ENCODE measurements around the gene KBTBD3.
A peak's percentile ranks its signal among the peaks of the same experiment; 100 is the strongest.
"Not testable (repeated sequence)": the region's sequence is repeated elsewhere in the genome, so short reads cannot be mapped to it uniquely, and the experiment has no call there.

The KBTBD3 gene

DNA sequence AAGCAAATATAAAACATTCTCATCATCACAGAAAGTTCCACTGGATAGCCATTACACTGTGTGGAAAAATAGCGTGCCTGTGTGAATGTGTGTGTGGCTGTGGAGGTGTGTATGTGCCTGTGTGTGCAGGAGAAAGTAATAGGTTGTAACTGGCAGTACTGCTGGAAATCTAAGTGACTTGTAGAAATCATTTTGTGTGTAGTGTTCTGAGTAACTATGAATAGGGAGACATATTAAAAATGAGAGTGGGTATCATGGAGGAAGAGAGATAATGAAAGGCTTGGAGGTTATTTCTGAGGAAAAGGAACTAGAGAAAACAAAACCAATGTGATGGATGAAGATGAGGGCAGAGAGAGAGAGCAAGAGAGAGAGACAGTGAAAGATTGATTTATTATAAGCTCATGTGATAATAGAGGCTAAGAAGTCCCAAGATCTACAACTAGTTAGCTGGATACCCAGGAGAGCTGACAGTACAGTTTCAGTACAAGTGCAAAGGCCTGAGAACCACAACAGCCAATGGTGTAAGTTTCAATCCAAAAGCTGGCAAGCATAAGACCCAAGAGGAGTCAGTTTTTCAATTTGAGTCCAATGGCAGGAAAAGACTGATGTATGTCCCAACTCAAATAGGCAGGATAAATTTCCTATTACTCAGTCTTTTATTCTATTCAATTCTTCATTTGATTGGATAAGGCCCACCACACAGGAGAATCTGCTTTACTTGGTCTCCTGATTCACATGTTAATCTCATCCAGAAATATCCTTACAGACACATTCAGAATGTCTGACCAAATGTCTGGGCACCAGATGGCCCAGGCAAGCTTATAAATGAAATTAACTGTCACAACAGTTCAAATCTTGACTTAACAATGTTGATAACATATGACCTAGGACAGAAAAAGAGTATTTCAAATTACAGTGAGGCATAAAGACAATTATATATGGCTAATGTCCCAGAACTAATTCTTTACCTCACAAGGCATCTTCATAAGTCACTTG is 14.9 kb downstream of the KBTBD3 start:
- DNase-seq (ENCODE audit: low spot score): no peak

DNA sequence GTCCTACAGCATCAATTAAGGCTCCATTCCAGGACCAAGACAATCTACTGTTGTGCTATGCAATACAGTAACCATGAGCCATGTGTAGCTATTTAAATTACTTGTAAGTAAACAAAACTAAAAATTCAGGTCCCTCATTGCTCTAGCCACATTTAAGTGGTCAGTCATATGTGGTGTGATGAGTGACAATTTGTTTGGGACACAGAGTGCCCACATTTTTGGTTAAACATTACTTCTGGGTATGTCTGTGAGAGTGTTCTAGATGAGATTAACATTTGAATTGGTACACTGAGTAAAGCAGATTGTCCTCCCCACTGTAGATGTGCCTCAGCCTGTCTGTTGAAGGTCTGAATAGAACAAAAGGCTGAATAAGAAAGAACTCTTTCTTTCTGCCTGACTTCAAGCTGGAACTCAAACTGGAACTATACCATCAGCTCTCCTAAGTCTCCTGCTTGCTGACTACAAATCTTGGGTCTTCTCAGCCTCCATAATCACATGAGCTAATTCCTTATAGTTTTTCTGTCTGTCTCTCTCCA is 15.8 kb downstream of the KBTBD3 start:
- no peak for DNase-seq (ENCODE audit: low spot score)

DNA sequence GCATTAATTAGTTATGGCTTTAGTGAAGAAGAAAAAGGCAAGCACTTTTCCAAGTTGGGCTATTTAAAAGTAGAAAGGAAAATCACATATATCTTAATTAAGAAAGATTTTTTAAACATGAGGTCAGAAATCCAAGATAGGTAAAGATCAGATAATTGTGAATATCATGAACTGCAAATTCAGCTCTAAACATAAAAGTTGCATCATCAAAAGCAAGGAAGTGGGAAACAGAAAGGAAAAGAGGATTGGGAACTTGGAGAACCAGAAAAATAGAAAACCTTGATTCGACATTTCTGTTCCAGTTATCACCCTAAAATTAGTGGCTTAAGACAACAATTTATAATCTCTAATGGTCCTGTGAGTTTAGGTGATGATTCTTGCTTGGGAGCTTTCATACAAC is 17.5 kb downstream of the KBTBD3 start:
- DNase-seq (ENCODE audit: low spot score): no peak

DNA sequence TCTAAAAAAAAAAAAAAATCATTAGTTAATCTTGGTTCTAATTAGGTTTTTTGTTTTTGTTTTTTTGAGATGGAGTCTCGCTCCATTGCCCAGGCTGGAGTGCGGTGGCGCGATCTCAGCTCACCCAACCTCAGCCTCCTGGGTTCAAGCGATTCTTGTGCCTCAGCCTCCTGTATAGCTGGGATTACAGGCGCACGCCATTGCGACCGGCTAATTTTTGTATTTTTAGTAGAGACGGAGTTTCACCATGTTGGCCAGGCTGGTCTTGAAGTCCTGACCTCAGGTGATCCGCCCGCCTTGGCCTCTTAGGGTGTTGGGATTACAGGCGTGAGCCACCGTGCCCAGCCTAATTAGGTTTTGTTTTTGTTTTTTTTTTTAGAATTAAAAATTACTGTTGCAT is 18.8 kb downstream of the KBTBD3 start:
- not testable (repeated sequence) for DNase-seq (ENCODE audit: low spot score)

DNA sequence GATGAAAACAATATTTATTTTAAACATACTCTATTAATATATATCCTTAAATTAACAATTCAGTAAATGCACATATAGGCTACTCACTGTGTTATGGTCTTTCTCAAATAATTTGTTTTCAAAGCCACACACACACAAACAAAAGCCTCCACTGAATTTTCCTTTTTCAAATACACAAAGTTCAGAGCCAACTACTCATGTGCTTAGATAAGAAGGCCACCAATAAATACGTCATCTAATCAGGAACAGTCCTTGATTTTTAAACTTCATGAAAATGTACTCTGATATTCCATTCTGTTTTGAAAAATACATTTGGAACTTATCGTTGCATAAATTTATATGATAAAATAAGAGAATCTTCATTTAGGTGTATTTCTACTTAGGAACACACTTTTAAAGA is 26.0 kb downstream of the KBTBD3 start:
- no peak for DNase-seq (ENCODE audit: low spot score)

DNA sequence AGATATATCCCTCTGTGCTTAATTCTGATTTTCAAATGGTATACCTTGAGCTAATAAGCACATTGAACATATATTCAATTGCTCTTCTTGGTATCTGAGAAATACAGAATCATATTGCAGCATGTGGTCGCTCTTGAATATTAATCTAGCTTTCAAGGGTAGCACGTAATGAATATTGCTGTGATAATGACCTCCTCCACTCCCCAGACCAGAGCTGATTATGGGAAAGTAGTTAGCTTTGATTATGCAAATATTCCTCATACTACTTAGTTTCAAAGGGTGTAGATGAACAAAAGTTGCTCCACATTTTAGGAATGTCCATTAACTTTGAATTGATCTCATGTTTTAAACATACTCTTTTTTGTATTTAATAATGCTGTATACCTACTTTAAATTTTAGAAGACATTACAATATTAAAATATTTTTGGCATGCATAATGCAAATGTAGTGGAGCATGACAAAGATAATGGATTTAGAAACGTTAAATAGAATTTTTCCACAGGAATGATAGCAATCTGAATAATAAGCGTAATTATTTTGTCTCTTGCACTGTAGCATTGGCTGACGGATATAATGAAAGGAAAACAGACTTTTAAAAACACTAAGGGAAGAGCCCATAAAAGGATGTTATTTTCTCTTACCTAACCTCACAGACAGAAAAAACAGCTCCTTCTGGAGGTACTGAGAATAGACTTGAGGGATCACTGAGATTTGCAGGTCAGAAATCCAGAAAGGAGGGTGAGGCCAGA is 27.2 kb downstream of the KBTBD3 start:
- no peak for DNase-seq (ENCODE audit: low spot score)

DNA sequence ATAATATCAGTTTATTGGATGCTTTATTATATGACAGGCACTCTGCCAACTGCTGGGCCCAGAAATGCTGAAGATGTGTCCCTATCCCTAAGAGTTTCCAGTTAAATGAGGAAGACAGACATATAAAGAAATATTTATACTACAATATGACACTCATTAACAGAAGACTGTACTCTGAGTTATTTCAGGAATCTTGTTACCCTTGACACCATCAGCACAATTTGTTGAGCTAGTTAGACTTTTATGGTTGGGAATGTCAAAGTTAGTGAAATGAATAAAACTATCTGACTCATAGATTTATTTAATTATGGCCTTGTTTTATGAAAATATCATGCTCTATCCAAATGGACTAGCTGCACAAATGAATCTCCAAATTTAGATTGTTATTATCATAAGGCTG is 29.5 kb downstream of the KBTBD3 start:
- DNase-seq (ENCODE audit: low spot score): no peak

DNA sequence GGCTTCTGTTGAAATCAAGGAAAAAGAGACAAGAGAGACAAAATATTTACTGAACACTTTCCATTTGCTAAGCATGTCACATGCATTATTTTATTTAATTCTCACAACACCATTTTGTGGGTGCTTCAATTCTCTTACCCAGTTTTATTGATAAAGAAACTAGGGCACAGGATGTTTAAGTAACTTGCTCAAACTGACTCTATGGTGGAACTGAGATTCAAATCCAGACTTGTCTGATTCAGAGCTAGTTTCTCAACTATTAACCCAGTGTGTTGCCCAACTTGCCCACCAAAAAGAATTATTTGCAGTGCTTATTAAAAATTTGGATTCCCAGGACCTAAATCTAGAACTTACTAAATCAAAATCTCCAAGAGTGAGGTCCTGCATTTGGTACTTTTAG is 33.6 kb downstream of the KBTBD3 start:
- no peak for DNase-seq (ENCODE audit: low spot score)

DNA sequence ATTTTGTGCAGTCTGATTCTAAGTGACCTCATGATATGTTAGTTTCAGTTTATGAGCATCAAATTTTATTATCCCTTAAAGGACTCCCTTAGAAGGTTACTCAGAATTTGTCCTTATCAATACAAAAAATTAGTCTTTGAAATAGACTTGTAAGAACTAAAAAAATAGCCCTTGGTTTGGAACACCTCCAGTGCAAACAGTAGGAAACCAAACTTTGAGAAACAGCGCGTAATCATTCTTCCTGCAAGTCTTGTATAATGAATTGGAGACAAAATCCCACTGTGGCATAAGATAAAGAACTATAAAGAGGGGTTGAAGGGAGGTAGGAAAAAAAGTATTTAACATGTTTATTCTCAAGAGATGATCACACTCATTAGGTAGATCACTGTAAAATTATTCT is 44.3 kb downstream of the KBTBD3 start:
- DNase-seq (ENCODE audit: low spot score): no peak

DNA sequence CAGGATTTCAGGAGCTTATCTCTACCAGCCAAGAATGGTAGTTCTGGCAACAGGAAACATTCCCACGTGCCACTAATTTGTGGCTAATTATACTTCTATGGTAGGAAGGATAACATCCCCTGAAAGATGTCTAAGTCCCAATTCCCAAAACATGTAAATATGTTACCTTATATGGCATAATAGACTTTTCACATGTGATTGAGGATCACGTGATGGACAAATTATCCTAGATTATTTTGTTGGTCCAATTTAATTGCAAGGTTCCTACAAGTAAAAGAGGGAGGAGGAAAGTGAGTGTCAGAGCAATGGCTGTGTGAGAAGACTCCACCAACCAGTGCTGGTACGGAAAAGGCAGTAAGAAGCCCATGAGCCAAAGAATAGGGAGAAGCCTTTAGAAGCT is 45.2 kb downstream of the KBTBD3 start:
- DNase-seq (ENCODE audit: low spot score): no peak

DNA sequence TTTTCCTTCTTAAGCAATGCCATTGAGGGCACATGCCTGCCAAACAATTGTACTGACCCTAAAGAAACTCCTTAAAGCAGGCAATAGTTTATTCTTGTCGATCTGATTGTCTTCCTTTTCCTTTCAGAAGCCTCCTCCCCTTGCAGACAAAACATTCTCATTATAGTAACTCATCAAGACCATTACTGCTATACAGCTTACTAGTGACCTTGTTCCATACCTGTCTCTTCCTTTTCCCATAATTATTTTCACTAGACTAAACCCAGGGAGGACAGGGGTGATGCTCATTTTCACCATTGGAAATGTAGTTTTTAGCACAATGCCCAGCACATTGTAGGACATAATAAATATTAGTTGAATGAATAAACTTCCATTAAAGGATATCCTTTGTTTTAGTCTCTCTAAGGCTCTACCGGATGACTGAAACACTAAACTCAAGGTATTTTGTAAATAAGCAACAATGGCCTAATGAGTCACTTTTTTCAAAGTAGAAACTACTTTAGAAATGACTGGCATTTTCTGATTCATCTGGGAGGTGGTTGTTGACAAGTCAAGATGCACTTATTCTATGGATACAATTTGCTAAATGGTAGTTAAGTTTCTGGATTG is 45.8 kb downstream of the KBTBD3 start:
- no peak for DNase-seq (ENCODE audit: low spot score)

DNA sequence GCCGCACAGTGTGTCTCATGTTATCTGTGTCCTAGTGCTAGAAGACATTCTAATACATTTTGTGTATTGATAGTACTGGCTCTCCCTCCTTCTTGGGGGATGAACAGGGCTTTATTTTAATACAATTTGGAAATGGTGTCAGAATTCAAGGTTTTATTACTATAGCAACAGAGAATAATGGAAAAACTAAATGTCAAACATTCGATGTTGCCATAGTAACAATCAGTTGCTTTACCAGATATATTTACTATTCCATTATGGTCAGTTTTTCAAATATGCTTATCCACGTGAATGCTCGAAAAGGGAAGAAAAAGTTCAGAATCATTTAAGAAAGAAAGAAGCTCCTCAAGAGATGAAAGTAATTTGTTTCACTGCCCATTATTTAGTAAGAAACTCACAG is 46.5 kb downstream of the KBTBD3 start:
- DNase-seq (ENCODE audit: low spot score): no peak

DNA sequence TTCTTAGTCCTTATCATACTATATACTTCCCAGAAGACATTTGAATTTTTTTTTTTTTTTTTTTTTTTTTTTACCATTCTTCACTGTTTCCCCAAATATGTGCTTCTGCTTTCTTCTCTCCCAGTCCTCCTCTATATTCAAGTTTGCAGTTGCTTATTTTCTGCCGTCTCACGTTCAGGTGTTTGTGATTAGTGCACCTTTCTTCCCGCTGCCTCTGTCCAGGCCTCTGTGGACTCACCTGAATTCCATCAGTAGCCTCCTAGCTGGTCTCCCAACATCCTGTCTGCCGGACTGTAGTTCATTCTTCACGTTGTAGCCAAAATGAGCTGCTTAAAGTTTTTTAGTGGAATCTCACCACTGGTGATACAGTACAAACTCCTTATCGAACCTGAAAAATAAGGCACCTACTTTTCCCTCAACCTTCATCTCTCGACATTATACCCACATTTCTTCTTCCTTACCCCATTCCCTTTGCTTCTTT is 54.3 kb downstream of the KBTBD3 start:
- no peak for DNase-seq (ENCODE audit: low spot score)

DNA sequence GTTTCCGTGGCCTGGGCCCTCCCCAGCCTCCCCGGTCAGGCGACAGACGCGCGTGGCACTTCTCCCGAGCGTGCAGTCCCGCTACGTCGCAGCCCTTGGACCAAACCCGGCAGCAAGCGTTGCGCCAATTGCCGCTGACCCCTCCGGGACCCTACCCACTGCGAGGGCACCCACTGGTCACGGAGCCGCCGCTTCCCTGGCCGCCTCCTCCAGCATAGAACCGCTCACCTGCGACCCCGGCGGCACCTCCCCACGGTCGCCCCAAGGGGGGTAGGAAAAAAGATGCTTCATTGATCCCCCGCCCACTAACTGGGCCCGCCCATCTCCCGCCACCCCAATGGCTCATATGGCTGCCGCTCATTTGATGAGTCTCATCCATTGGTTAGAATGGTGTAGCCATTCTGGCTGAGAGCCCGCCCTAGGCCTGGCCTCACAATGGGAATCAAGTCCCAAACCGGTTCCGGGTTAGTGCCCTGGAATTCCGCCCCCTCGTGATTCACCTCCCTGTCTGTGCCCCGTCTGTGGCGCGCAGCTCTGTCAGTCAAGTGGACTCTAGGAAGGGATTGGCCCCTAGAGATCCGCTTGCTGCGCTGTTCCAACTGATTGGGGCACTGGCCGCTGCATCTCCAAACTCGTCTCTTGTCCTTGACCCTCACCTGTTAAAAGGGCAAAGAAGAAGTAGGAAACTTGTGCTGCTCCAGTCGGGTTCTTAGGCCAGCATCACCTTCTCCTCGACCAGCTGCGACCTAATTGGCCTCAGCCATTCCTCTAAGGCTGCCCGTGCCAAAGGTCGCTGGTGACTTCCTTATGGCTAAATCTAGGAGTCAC is 55.0 kb downstream of the KBTBD3 start, which contains the start of gene MSANTD4:
Gene MSANTD4 (minus strand): TSS at position 274 of the 828 bp plus-strand sequence. CDS start 11,323 bp downstream, outside the sequence.
- peak; percentile 99 for DNase-seq (ENCODE audit: low spot score)

DNA sequence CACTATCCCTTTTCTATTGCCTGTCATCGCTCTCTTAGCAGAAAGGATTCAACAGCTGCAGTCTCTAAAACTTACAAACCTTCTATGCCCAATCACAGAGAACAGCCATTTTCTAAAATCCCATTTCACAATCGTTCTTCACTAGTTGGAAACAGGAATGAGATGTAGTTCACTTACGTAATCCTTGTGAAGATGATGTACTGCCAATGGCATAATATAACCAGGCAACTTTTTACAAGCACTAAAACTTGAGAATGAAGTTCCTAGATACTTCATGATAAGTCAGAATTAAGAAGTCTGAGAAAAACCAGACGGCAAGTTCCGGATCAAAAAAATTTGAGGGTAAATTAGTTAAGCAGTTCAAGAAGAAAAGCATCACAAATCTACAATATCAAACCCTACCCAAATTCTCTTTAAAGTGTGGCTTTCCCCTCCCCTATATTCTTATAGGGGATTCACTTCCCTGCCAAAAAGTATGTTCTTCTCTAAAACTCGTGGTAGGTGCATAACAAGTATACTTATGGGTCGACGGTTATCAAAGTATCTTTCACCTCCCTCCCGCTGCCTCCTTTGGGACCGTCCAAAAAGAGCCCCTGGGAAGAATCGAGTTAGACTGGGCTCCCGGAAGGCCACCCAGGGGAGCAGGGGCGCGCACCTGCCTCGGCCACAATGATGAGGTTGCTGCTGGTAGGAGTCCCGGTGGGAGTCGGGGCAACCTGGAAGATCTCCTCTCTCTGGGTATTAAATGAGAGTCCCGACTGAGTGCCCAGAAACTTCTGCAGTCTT is 55.8 kb downstream of the KBTBD3 start:
- DNase-seq (ENCODE audit: low spot score): no peak

DNA sequence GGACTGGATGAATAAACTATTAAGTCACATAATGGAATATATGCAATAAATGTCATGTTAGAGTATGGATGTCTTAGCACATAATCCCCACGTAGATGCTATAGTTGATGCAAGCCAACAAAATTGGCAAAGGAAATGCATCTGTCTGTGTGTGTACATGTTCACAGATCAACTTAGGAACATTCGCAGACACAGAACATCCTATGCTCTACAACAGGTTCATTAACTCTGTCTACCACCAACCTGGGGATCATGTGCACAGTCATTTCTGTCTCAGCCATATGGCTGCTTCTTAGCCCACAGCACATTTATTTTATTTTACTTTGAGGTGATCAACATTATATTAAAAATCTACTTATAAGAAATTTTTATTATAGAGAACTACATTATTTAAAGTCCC is 60.1 kb downstream of the KBTBD3 start:
- no peak for DNase-seq (ENCODE audit: low spot score)

DNA sequence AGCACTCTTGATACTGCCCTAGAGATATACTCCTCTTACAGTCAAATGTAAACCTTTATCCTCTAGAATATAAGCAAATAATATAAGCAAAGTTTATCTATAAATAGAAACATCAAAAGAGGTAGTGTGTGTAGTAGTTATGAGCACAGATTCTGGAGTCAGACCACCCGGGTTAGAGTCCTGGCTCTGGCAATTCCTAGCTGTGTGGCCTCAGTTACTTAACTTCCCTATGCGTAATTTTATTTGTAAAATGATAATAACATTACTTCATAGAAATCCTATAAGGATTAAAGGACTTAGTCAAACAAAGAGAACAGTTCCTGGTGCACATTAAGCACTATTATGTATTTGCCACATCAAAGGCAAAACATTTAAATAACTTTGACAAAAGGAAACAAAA is 62.1 kb downstream of the KBTBD3 start:
- no peak for DNase-seq (ENCODE audit: low spot score)

DNA sequence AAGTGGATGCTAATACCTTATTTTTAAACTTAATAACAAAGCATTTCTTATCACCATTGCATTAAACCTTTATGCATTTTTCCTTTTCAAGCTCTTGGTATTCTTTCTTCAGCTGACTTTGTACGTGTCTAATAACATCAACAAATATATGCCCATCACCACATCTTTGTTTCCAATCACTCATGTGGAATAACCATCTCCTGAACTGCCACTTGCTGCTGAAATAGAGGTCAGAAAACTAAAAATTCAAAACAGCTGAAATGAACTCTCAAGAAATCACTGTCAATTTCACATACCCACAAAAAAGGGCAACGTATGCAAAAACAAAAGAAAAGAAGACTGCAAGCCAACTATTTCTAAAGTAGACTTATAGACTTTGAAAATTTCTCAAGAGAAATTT is 62.5 kb downstream of the KBTBD3 start:
- DNase-seq (ENCODE audit: low spot score): no peak

DNA sequence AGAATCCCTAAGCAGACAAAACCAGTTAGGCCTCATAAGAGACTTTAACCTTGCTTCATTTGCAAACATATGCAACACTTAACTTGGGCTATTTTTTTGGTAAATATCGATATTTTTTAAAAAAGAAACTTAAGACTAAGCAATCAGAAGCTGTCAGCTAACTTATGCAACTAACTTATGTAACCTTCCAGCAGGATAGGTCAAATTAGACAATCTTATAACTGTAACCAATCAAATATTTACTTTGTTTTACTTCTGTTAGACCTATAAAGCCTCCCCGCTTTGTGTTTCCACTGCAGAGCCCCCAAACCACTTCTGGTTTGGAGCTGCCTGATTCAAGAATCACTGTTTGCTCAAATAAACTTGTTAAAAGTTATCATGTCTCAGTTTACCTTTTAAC is 63.1 kb downstream of the KBTBD3 start:
- no peak for DNase-seq (ENCODE audit: low spot score)

DNA sequence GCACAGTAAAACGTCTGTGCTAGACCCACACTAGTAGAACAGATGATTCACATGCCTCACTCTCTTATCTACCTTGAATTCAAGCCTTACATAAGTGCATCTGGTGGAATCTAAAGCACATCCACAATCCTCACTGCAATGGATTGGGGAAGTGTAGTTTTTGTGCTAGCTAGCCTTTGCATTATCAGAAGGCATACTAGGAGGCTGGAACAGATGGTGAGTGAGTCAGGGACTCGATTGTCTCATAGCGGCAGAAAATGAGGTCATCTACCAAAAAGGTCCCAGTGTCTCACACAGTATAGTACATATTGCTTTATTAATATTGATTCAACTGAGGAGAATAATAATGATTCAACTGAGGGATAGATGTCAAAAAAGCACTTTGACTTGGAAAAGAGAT is 64.4 kb downstream of the KBTBD3 start:
- no peak for DNase-seq (ENCODE audit: low spot score)

DNA sequence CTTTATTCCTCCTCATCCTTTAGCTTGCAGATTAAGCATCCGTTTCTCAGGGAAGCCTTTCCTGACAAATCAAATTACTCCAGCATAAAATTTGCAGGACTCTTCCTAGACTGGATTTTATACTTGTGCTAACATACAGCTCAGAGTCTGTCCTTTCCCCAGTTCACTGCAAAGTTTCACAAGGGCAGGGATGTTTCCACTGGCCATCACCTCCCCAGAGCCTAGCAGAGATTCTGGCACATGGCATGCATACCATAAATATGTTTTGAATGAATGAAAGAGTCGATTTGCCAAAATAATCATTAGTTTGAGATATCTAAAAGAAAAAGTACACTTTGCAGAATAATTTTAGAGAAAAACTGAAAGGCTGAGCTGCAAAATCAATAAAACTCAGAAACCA is 65.7 kb downstream of the KBTBD3 start:
- no peak for DNase-seq (ENCODE audit: low spot score)
